ENCODE data around the gene ANKUB1.
"Not testable (repeated sequence)": the region's sequence is repeated elsewhere in the genome, so short reads cannot be mapped to it uniquely, and the experiment has no call there.

Gene ANKUB1, protein sequence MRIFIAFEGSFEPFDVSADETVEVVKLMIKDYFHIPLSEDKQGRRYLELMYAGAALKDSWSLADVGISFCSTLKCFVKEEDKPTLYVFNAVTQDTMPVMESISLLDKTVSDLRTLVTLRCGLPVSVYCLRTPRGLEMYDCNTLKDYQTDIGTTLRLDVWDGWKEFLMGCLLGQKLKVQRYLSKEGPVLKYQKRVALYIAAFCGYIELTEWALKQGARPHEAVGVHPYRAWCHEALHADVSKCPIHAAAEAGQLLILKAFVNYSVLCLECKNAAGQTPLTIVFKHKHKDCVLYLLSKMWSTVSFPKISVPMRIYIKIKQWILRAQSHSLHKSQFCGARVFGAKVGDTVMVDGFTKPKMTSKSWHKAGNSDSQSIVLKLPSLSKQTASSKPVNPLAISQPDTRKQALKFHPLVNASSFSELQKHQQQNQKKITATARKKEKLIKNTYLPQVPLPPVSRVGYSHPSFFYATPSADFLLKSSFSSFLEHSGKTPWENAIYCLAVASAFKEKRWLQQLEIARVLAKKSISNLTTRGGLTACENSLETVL

DNA sequence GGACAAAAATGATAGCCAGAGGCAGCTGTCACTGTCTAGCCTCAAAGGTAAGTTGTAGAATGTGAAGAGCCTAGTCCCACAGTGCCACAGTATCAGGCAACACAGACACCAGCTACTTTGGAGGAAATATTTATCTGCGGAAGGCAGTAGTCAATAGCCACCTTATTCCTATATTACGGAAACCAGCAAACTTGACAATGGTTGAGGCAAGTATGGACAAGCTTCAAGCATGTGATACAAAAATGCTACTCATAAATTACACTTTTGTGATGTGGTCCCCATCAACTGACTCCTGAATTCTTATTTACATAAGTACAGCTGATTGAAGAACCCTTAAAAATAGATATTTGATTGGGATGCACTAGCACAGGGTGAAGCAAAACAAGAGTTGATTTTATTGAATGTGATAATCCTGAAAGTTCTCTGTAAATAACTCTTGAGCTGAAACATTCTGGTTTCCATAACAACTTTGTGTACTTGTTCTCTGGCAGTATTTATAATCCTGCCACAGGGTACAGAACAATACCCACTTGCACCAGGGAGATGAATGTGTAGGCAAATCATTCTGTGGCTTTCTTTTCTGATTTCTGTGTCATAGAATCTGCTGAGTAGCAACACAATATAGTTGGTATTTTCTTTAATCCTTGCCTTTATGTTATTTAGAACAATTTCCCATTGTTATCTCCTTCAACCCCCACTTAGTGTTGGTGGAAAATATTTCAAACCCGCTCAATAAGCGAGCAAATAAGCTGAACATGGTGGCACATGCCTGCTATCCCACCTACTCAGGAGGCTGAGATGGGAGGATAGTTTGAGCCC is at the start of gene ANKUB1:
Gene ANKUB1, minus strand, starts transcription at position 103 of the 819 bp plus-strand sequence. CDS start 188 bp downstream, outside the sequence.
- no peak for DNase-seq (ENCODE audit: low read depth in 2 of 2)

DNA sequence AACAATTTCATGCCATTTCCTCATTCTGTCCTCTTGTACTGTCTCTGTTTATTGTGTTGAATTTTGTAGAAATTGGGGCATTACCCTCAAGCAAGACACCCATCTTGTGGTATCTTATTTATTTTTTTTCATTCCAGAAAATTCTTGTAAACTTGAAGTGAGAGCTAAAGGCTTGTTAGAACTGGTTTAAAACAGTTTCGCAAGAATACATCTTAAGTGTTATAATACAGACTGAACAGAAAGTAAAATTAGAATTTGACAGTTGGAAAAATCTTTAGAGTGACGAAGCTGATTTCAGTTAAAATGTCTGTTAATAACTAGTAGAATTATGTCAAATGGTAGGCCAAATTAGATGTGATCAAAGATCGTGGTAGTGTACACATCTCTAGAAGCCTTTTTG is 47.5 kb upstream of the ANKUB1 start:
- no peak for DNase-seq (ENCODE audit: low read depth in 2 of 2)

DNA sequence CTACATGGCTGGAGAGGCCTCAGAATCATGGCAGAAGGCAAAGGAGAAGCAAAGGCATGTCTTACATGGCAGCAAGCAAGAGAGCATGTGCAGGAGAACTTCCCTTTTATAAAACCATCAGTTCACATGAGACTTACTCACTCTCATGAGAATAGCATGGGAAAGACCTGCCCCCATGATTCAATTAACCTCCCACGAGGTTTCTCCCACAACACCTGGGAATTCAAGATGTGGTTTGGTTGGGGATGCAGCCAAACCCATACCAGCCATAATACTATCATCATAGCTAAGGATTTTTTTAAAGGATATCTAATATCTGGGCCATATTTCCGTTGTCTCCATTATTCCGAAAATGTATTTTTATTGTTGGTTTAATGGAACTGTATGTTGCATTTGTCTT is 47.1 kb upstream of the ANKUB1 start:
- DNase-seq (ENCODE audit: low read depth in 2 of 2), result not testable (repeated sequence)

DNA sequence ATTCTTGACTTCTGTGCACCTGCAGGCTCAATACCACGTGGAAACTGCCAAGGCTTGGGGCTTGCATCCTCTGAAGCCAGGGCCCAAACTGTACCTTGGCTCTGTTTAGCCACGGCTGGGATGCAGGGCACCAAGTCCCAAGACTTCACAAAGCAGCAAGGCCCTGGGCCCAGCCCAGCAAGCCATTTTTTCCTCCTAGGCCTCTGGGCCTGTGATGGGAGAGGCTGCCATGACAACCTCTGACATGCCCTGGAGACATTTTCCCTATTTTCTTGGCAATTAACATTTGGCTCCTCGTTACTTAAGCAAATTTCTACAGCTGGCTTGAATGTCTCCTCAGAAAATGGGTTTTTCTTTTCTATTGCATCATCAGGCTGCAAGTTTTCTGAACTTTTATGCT is 46.1 kb upstream of the ANKUB1 start:
- not testable (repeated sequence) for DNase-seq (ENCODE audit: low read depth in 2 of 2)

DNA sequence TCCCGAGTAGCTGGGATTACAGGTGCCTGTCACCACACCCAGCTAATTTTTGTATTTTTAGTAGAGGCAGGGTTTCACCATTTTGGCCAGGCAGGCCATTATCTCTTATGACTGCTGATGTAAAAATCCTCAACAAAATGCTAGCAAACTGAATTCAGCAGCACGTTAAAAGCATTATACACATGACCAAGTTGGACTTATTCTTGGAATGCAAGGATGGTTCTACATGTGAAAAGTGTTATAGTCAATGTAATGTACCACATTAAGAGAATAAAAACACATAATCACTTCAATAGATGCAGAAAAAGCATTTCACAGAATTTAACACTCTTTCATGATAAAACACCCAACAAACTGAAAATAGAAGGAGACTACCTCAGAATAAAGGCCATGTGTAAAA is 40.9 kb upstream of the ANKUB1 start:
- DNase-seq (ENCODE audit: low read depth in 2 of 2), result no peak

DNA sequence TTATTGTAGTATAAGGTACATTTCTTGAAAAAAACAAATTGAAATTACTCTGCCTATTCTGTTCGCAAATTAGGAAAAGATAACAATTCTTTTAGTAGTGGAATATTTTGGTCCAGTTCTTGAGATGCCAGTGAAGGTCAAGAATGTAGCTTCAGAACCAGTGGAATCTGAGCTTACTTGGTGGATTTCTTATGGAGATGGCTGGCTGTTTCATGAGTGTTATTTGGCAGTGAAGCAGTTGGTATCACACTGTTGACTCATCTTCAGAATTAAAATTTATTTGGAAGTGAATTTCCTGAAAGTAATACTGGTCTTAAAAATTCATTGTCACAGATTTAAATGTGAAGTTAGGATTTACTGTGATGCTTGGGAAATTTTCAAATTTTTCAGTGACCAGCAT is 39.7 kb upstream of the ANKUB1 start:
- DNase-seq (ENCODE audit: low read depth in 2 of 2), result no peak

DNA sequence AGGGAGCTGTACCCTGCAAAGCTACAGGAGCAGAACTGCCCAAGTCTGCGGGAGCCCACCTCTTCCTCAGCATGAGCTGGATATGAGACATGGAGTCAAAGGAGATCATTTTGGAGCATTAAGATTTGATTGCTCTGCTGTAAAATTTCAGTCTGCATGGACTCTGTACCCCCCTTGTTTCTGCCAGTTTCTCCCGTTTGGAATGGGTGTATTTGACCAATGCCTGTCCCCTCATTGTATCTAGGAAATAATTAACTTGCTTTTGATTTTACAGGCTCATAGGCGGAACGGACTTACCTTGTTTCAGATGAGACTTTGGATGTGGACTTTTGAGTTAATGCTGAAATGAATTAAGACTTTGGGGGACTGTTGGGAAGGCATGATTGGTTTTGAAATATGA is 39.0 kb upstream of the ANKUB1 start:
- DNase-seq (ENCODE audit: low read depth in 2 of 2), result no peak

DNA sequence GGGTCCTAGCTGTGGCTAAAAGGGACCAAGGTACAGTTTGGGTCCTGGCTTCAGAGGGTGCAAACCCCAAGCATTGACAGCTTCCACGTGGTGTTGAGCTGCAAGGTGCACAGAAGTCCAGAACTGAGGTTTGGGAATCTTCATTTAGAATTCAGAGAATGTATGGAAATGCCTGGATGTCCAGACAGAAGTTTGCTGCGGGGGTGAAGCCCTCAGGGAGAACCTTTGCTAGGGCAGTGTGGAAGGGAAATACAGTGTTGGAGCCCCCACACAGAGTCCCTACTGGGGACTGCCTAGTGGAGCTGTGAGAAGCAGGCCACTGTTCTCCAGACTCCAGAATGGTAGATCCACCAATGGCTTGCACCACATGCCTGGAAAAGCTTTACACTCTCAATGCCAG is 38.5 kb upstream of the ANKUB1 start:
- DNase-seq (ENCODE audit: low read depth in 2 of 2), result no peak

DNA sequence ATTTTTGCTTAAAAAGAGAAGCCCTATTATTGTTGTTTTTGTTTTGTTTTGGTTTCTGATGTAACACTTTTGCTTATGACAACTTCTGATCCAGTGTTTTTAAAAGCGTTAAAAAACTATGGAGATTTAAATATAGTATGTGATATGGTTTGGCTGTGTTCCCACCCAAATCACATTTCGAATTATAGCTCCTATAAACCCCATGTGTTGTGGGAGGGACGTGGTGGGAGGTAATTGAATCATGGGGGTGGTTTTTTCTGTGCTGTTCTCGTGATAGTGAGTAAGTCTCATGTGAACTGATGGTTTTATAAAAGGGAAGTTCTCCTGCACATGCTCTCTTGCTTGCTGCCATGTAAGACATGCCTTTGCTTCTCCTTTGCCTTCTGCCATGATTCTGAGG is 37.3 kb upstream of the ANKUB1 start:
- DNase-seq (ENCODE audit: low read depth in 2 of 2), result not testable (repeated sequence)

DNA sequence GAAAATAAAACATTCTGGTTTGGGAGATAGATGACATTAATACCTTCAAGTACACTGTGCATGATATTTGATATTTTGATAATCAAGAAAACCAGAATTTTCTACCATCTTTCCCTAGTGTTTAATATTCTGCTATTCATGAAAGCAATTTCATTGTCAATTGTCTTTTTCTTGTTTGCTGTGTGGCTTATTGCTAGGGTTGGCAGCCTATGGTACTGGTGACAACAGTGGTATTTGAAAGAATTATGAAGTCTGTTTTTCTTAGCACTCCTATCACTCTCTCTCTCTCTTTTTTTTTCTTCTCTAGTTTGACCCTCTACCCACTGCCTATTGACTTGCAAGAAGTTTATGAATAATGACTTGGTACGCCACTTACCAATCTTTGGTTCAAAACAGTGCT is 36.0 kb upstream of the ANKUB1 start:
- no peak for DNase-seq (ENCODE audit: low read depth in 2 of 2)

DNA sequence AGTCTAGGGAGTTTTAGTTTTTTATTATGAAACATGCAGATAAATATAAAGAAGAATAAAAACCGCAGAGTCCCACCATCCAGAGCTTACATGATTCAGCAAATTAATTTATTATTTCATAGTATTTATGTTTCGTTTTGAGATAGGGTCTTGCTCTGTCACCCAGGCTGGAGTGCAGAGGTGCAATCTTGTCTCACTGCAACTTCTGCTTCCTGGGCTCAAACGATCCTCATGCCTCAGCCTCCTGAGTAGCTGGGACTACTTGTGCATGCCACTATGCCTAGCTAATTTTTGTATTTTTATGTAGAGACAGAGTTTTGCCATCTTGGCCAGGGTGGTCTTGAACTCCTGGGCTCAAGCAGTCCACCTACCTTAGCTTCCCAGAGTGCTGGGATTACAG is 34.3 kb upstream of the ANKUB1 start:
- no peak for DNase-seq (ENCODE audit: low read depth in 2 of 2)

DNA sequence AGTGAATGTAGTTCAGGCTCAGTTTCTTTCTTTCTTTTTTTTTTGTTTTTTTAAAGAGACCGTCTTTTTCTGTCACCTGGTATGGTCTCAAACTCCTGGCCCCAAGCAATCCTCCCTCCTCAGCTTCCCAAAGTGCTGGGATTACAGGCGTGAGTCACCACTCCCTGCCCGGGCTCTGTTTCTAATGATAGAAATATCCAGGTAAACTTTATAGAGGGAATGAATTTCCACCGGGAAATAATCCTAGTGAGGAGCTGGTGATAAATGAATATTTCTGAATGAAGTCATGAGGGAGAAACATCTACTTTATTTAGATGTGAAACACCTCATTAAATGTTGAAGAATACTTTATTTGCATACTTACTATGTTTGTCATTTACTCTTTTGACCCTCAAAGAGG is 27.8 kb upstream of the ANKUB1 start:
- no peak for DNase-seq (ENCODE audit: low read depth in 2 of 2)

DNA sequence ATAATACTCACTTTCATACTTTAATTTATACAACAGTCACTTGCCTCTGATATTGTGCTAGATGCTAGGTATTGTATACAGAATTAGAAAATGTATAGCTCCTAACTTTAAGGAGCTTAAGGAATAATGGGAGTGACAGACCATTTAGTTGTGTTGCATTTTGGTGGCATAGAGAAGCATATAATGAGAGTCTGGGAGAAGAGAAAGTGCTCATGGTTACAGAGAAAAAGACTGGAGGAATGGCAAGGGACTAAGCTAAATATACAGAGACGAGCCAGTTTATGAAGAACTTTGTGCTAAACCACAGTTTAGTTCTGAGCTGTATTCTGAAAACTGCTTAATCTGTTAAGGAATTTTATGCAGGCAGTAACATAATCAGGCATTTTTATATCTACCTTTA is 27.1 kb upstream of the ANKUB1 start:
- no peak for DNase-seq (ENCODE audit: low read depth in 2 of 2)

DNA sequence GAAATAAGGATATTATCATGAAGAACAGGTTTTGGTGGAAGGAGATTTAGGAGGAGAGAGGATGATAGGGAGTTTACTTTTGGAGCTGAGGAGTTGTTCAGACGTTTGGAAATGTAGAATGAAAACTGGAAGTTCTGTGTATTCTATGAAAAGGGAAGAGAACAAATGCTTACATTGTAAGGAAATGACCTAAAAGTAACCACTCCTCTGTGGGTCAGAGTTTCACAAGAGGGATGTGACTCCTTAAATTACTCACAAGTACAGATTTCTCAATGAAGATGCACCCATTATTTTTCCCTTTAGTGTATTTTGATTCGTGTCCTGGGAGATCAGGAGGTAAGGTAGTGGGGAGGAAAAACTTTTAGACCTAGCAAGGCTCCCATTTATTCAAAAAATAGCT is 24.6 kb upstream of the ANKUB1 start:
- DNase-seq (ENCODE audit: low read depth in 2 of 2), result no peak

DNA sequence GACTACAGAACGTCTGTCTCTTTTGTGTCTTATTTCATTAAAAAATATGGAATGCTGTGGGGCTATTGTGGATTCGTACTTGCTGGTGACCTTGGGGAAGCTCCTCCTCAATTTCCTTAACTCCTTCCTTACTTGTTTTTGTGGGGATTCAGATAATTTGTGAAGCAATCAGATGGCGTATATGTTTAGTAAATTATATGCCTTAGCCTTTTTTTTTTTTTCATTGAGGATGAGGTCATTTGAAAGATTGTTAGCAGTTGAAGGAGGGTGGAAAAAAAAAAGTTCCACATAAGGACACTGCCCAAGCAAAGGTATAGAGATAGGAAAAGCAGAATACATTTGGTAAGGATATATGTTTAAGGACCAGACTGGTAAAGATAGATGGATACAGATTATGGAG is 24.0 kb upstream of the ANKUB1 start:
- DNase-seq (ENCODE audit: low read depth in 2 of 2), result no peak

DNA sequence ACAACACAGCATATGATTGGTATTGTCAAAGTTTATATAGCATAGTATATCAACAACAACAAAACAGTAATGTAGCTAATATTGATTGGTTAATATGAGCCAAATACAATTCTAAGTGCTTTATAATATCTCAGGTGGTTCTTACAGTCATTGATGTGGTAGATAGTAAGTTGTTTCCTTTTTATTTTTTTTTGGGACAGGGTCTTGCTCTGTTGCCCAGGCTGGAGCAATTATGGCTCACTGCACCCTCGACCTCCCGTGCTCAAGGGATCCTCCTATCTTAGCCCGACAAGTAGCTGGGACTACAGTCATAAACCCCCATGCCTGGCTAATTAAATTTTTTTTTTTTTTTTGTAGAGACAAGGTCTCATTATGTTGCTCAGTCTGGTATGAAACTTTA is 23.4 kb upstream of the ANKUB1 start:
- no peak for DNase-seq (ENCODE audit: low read depth in 2 of 2)

DNA sequence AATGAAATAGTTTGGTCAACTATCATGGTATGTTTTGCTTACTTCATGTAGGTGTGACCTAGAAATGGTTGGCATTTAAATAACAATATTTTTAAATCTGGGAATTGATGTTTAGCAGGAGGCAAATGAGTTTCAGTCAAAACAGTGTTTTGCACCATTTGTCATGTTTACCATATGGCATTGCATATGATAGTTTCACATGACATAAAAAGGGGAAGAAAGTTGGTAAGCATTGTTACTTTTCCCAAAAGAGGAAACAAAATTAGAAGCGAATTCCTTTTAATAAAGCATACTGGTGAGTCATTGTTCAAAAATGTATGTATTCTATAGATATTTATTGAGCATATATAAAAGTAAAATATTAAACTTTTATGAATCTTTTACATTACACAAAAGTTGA is 23.0 kb upstream of the ANKUB1 start:
- DNase-seq (ENCODE audit: low read depth in 2 of 2), result no peak

DNA sequence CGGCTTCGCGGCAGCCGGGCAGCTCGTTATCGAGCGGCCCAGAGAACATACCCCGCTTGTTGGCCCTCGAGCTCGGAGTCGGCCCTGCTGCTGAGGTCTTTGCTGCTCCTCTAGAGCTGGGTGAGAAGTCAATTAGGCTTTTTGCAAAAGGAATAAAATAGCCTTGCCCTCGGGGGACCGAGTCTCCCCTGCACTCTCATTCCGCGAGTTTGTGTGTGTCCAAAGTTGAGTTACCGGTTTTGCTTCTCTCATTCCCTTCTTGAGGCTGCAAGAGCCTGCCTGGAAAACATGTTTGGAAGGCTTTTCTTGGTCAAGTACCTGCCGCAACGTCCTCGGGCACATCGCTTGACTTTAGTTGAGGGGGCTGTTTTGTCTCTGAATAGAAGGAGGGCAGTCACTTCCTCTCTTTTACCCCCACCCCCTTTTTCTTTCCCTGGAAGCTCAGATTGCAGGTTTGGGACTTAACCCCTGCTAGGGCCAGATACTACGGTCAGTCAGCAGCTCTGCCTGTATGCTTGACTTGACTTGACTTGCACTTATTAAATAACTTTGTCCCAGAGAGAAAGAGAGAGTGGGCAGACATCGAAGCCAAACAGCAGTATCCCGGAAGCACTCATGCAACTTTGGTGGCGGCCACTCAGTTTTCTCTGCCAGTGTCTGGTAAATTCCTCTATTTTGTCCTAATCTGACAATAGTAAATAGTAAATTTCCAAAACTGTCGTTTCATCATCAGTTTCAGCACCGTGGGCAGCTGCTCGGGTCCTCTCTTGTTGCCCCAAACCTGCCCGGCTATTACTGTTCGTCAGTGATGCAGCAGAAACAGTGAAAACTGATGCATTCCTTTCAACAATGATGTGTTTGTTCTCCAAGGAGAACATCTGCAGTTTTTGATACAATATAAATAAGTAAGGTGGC is 21.3 kb upstream of the ANKUB1 start:
- DNase-seq (ENCODE audit: low read depth in 2 of 2), result no peak

DNA sequence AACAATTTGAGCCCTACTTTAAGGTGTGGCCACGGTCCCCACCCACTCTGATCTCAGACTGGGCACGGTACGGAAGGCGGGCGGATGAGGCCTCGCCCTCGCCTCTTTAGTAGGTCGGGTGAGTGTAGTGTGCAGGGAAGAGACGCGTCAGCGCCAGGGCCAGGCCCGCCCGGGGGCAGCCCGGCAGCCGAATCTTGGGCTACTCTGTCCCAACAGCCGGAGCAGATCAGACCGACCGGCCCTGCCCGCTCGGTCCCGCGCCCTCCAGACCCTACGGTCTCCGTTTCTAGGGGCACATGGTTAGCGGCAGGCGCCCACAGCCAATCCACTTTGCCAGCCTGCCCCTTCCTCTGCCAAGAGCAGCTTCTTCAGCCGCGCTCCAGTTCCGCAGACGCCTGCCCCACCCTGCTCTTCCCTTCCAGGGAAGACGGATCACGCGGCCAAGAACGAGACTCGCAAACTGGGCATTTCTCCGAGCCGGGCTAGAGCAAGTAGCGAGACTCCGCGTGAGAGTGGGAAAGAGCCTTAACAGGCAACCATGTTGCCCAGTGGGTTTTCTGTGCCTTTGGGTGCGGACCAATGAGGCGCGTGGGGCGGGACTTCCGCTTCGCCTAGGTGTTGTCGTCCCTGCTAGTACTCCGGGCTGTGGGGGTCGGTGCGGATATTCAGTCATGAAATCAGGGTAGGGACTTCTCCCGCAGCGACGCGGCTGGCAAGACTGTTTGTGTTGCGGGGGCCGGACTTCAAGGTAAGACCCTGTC is 20.4 kb upstream of the ANKUB1 start, which contains the start of gene RNF13:
Gene RNF13, plus strand, starts transcription at position 610 of the 761 bp plus-strand sequence. CDS start 32,812 bp downstream, outside the sequence.
- peak; percentile 85 to 89 for DNase-seq (ENCODE audit: low read depth in 2 of 2)

DNA sequence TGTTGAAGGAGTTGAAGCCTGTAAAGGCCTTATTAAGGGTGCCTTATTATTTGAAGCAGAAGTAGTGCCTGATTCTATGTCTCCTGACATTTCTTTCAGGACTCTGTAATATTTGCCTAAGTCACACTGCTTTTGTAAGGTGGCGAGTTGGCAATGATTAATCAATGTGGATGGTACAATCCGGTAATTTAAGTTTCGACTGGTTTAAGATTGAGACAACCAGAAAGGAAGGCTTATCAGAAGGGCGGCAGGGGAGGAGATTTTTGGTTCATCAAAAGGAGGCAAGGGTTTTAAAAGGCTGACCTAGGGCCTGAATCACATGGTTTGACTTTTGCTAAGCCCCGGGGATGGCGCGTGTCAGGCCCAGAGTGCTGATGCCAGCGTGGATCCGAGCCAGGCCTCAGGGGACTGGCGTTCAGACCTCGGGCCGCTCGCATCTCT is 19.8 kb upstream of the ANKUB1 start:
- no peak for DNase-seq (ENCODE audit: low read depth in 2 of 2)

DNA sequence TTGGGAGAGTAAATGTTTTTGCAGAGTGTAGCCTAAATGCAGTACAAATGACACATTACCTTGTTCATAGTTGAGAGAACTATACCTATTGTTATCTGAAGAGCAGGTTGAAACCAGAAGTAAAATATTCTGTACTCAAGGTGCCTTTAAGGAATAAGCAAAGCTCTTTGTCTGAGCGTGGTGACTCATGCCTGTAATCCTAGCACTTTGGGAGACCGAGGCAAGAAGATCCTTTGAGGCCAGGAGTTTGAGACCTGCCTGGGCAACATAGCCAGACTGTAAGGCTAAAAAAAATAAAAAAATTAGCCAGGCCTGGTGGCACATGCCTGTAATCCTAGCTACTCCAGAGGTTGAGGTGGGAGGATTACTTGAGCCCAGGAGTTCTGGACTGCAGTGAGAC is 18.5 kb upstream of the ANKUB1 start:
- DNase-seq (ENCODE audit: low read depth in 2 of 2), result no peak
